Activated naive CD8-positive, alpha-beta T cell treated with anti-CD3 and anti-CD28 coated beads for 36 hours (primary cell): ENCODE data around the gene SMAD1. TPM values are rescaled to one million over a fixed set of nuclear protein-coding genes. Genes with fewer than 3 reads are reported as not detected.

ENCODE experiments used
- DNase-seq: peaks from one replicate; pipeline ENCODE4 v3.0.0; 2021
- H3K27ac Mint-ChIP-seq: one replicate; pipeline ENCODE4 v1.8.0; 2022; ENCODE audit warnings: mild to moderate bottlenecking, moderate library complexity, mixed read lengths
- H3K27me3 Mint-ChIP-seq: one replicate; pipeline ENCODE4 v1.8.0; 2022; ENCODE audit warnings: mild to moderate bottlenecking, mixed read lengths
- H3K36me3 Mint-ChIP-seq: one replicate; pipeline ENCODE4 v1.8.0; 2021; ENCODE audit warnings: mild to moderate bottlenecking, mixed read lengths
- H3K4me1 Mint-ChIP-seq: one replicate; pipeline ENCODE4 v1.8.0; 2021; ENCODE audit warnings: mixed read lengths
- H3K4me3 Mint-ChIP-seq: one replicate; pipeline ENCODE4 v1.8.0; 2022; ENCODE audit warnings: mild to moderate bottlenecking, moderate library complexity, mixed read lengths
- H3K9me3 Mint-ChIP-seq: one replicate; pipeline ENCODE4 v1.8.0; 2022; ENCODE audit warnings: mixed read lengths
- total RNA-seq, 2 experiments: library from RNA; stranded (reverse); gene quantifications; one replicate each; pipeline ENCODE4 v1.2.3, GENCODE V29; 2021

The SMAD1 gene
- 1 to 10 TPM; 1.2 to 1.7 TPM for total RNA-seq

GRCh38 chr4:145481164-145481941, at the start of gene SMAD1:
Gene SMAD1, plus strand, starts transcription at chr4:145481853. Its CDS starts 32,761 bp downstream, at chr4:145514614.
- H3K27me3 Mint-ChIP-seq: peaks cover 49% of the 10 kb centered on the region
- H3K27ac Mint-ChIP-seq: peak within 1 kb of the TSS; percentile 70
- H3K36me3 Mint-ChIP-seq: peaks cover 3% of the 10 kb centered on the region
- H3K4me1 Mint-ChIP-seq: peaks cover 6% of the 10 kb centered on the region
- DNase-seq: peak; percentile 57
- H3K9me3 Mint-ChIP-seq: peaks cover 3% of the 10 kb centered on the region
- peak within 1 kb of the TSS; percentile 78 for H3K4me3 Mint-ChIP-seq

GRCh38 chr4:145433684-145434083, 48.0 kb upstream of the SMAD1 start:
- DNase-seq: no peak
- no peaks in the 10 kb centered on the region for H3K4me1 Mint-ChIP-seq
- H3K27me3 Mint-ChIP-seq: peaks cover 21% of the 10 kb centered on the region
- H3K9me3 Mint-ChIP-seq: peaks cover 14% of the 10 kb centered on the region
- no peak overlapping the region for H3K4me3 Mint-ChIP-seq
- no peaks in the 10 kb centered on the region for H3K36me3 Mint-ChIP-seq
- no peak overlapping the region for H3K27ac Mint-ChIP-seq

GRCh38 chr4:145435646-145436045, 46.0 kb upstream of the SMAD1 start:
- Mint-ChIP-seq H3K4me3 (no peak overlapping the region), H3K27ac (no peak overlapping the region), H3K36me3 (no peaks in the 10 kb centered on the region), H3K4me1 (no peaks in the 10 kb centered on the region), H3K9me3 (peaks cover 14% of the 10 kb centered on the region), H3K27me3 (peaks cover 23% of the 10 kb centered on the region)
- DNase-seq: no peak

- Mint-ChIP-seq H3K4me1 (no peaks in the 10 kb centered on the region), H3K27me3 (peaks cover 25% of the 10 kb centered on the region), H3K4me3 (no peak overlapping the region), H3K9me3 (peaks cover 14% of the 10 kb centered on the region), H3K36me3 (no peaks in the 10 kb centered on the region), H3K27ac (no peak overlapping the region)
- DNase-seq: no peak
Observed at GRCh38 chr4:145436114-145436513, 45.5 kb upstream of the SMAD1 start.

GRCh38 chr4:145436796-145437195, 44.9 kb upstream of the SMAD1 start:
- Mint-ChIP-seq H3K4me1 (no peaks in the 10 kb centered on the region), H3K36me3 (no peaks in the 10 kb centered on the region), H3K27me3 (peaks cover 29% of the 10 kb centered on the region), H3K27ac (no peak overlapping the region), H3K4me3 (no peak overlapping the region), H3K9me3 (peaks cover 14% of the 10 kb centered on the region)
- DNase-seq: no peak

DNA sequence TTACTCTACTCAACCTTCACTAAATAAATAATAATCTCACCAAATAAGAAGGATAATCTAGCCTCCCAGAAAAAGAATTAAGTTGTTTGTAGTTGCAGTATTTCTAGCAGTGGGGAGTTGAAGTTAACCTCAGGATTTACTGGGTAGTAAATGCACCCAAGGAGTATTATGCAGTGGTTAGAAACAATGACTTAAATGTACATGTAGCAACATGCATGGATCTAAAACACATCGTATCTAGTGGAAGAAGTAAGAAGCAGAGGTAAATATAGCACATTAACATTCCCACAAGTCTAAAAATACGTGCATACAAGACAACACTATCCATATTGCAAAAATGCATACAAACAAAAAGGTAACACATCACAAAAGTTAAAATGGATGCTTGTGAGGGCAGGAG, 44.2 kb upstream of the SMAD1 start:
- Mint-ChIP-seq H3K4me1 (no peaks in the 10 kb centered on the region), H3K9me3 (peaks cover 14% of the 10 kb centered on the region), H3K27ac (no peak overlapping the region), H3K36me3 (no peaks in the 10 kb centered on the region), H3K27me3 (peaks cover 23% of the 10 kb centered on the region), H3K4me3 (no peak overlapping the region)
- no peak for DNase-seq

DNA sequence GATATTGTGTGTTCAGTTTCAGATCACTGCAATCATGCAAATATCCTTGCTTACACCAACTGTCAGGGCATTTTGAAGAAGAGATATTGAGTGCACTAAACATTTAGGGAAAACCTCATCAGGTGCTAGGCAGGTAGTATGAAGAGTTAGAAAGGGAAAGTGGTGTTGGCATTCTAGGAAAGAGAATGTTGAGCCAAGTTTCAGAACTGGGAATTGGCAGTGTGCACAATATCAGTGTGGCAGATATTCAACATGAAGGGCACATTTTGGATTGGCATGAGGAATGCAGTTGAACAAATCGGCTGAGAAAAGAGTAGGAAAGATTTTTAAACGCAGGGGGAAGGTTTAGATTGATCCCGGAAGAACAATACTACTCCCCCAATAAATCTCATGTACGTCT, 43.4 kb upstream of the SMAD1 start:
- H3K36me3 Mint-ChIP-seq: no peaks in the 10 kb centered on the region
- DNase-seq: no peak
- peaks cover 18% of the 10 kb centered on the region for H3K27me3 Mint-ChIP-seq
- no peak overlapping the region for H3K27ac Mint-ChIP-seq
- peaks cover 14% of the 10 kb centered on the region for H3K9me3 Mint-ChIP-seq
- H3K4me3 Mint-ChIP-seq: no peak overlapping the region
- no peaks in the 10 kb centered on the region for H3K4me1 Mint-ChIP-seq

- no peak for DNase-seq
- H3K27ac Mint-ChIP-seq: no peak overlapping the region
- H3K9me3 Mint-ChIP-seq: no peaks in the 10 kb centered on the region
- no peaks in the 10 kb centered on the region for H3K36me3 Mint-ChIP-seq
- H3K4me3 Mint-ChIP-seq: no peak overlapping the region
- H3K4me1 Mint-ChIP-seq: no peaks in the 10 kb centered on the region
- peaks cover 15% of the 10 kb centered on the region for H3K27me3 Mint-ChIP-seq
Observed at GRCh38 chr4:145440292-145441007, 41.2 kb upstream of the SMAD1 start.

GRCh38 chr4:145446184-145446583, 35.5 kb upstream of the SMAD1 start:
- DNase-seq: no peak
- Mint-ChIP-seq H3K36me3 (no peaks in the 10 kb centered on the region), H3K4me1 (no peaks in the 10 kb centered on the region), H3K4me3 (no peak overlapping the region), H3K27ac (no peak overlapping the region), H3K27me3 (peaks cover 18% of the 10 kb centered on the region), H3K9me3 (no peaks in the 10 kb centered on the region)

DNA sequence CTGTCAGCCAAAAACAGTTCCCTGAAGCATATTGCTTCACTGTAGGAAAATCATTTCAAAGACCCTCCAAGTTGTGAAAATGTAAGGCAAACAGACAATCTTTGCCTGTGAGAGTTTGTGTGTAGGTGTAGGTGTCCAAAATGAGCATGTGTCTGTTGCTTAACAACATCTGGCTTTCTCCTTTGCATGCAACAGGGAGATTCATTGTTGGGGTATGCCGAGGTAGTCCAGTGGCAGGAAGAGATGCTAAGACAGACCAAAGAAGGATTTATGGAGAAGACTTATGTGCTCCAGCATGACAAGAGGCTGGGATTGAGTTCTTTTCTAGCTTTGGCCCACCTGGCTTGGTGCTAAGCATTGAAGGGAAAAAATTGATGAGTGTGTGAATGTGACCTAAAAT, 29.8 kb upstream of the SMAD1 start:
- no peak overlapping the region for H3K27ac Mint-ChIP-seq
- no peak for DNase-seq
- H3K27me3 Mint-ChIP-seq: peaks cover 14% of the 10 kb centered on the region
- H3K4me1 Mint-ChIP-seq: no peaks in the 10 kb centered on the region
- H3K9me3 Mint-ChIP-seq: peaks cover 2% of the 10 kb centered on the region
- H3K36me3 Mint-ChIP-seq: no peaks in the 10 kb centered on the region
- no peak overlapping the region for H3K4me3 Mint-ChIP-seq

GRCh38 chr4:145452447-145453162, 29.0 kb upstream of the SMAD1 start:
- no peak for DNase-seq
- Mint-ChIP-seq H3K27me3 (peaks cover 14% of the 10 kb centered on the region), H3K27ac (no peak overlapping the region), H3K4me3 (no peak overlapping the region), H3K9me3 (peaks cover 2% of the 10 kb centered on the region), H3K36me3 (no peaks in the 10 kb centered on the region), H3K4me1 (no peaks in the 10 kb centered on the region)

DNA sequence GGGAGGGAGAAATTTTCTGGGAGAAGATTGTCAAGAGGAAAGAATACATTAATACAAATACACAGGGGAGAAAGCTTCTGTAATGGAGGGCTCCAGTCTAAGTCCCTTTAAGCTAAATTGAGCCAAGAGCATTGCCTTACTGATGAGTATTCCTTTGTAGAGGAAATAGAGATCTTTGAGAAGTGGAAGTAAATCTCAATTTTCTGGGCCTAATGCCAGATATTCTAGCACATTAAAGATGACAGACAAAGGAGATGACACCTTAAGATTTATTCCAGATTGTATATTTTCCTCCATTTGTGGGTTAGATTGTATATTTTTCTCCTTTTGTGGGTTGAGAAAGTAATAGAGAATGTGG, 28.5 kb upstream of the SMAD1 start:
- peaks cover 2% of the 10 kb centered on the region for H3K9me3 Mint-ChIP-seq

DNA sequence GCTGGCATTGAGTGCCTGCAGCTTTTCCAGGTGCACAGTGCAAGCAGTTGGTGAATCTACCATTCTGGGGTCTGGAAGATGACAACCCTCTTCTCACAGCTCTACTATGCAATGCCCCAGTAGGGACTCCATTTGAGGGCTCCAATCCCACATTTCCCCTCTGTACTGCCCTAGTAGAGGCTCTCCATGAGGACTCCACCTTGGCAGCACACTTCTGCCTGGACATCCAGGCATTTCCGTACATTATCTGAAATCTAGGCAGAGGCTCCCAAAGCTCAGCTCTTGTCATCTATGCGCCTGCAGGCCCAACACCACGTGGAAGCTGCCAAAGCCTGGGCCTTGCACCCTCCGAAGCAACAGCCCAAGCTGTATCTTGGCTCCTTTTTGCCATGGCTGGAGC, 8.4 kb upstream of the SMAD1 start:
- H3K4me1 Mint-ChIP-seq: no peaks in the 10 kb centered on the region
- no peak for DNase-seq
- no peak overlapping the region for H3K27ac Mint-ChIP-seq
- H3K4me3 Mint-ChIP-seq: no peak overlapping the region
- peaks cover 11% of the 10 kb centered on the region for H3K9me3 Mint-ChIP-seq
- peaks cover 13% of the 10 kb centered on the region for H3K27me3 Mint-ChIP-seq
- H3K36me3 Mint-ChIP-seq: peaks cover 3% of the 10 kb centered on the region

More for the DNA sequence above, 28.5 kb upstream of the SMAD1 start:
- Mint-ChIP-seq H3K27me3 (peaks cover 14% of the 10 kb centered on the region), H3K4me3 (no peak overlapping the region), H3K4me1 (no peaks in the 10 kb centered on the region), H3K36me3 (no peaks in the 10 kb centered on the region), H3K27ac (no peak overlapping the region)
- DNase-seq: no peak

- peak overlapping the region; percentile 78 for H3K4me3 Mint-ChIP-seq
Observed at GRCh38 chr4:145480257-145480656, 1.4 kb upstream of the SMAD1 start.

GRCh38 chr4:145481942-145482208, 222 bp downstream of the SMAD1 start:
- DNase-seq: no peak
- peaks cover 50% of the 10 kb centered on the region for H3K27me3 Mint-ChIP-seq
- H3K4me3 Mint-ChIP-seq: no peak overlapping the region
- H3K9me3 Mint-ChIP-seq: peaks cover 3% of the 10 kb centered on the region
- H3K36me3 Mint-ChIP-seq: peaks cover 3% of the 10 kb centered on the region
- peaks cover 6% of the 10 kb centered on the region for H3K4me1 Mint-ChIP-seq
- H3K27ac Mint-ChIP-seq: no peak overlapping the region

More at GRCh38 chr4:145480257-145480656, 1.4 kb upstream of the SMAD1 start:
- H3K4me1 Mint-ChIP-seq: peaks cover 6% of the 10 kb centered on the region
- H3K27ac Mint-ChIP-seq: no peak overlapping the region
- DNase-seq: no peak
- peaks cover 3% of the 10 kb centered on the region for H3K9me3 Mint-ChIP-seq
- peaks cover 42% of the 10 kb centered on the region for H3K27me3 Mint-ChIP-seq
- peaks cover 3% of the 10 kb centered on the region for H3K36me3 Mint-ChIP-seq
